MG63 (cell line): ENCODE data around the gene TC2N. TPM values are rescaled to one million over a fixed set of nuclear protein-coding genes. Genes with fewer than 3 reads are reported as not detected.
"Not testable (repeated sequence)": the region's sequence is repeated elsewhere in the genome, so short reads cannot be mapped to it uniquely, and the experiment has no call there.

ENCODE experiments used
- DNase-seq: peaks from one replicate; pipeline ENCODE4 v3.0.0-alpha.2; 2020
- H3K27me3 ChIP-seq: fragments of 250-450 bp; sonication (Bioruptor Pico); 2 replicates; pipeline ENCODE4 v1.5.1; 2020; ENCODE audit warnings: mild to moderate bottlenecking, moderate library complexity
- H3K36me3 ChIP-seq: fragments of 250-450 bp; sonication (Bioruptor Pico); 2 replicates; pipeline ENCODE4 v1.5.1; 2020; ENCODE audit warnings: mild to moderate bottlenecking, moderate library complexity
- H3K4me3 ChIP-seq: fragments of 250-450 bp; sonication (Bioruptor Pico); 2 replicates; pipeline ENCODE4 v1.5.1; 2020; ENCODE audit warnings: mild to moderate bottlenecking, moderate library complexity
- H3K9me3 ChIP-seq: fragments of 250-450 bp; sonication (Bioruptor Pico); 2 replicates; pipeline ENCODE4 v1.5.1; 2020; ENCODE audit warnings: mild to moderate bottlenecking, moderate library complexity
- total RNA-seq: library from RNA; depleted of rRNA; stranded (reverse); fragments of >200 nt; shearing (Covaris generic); gene quantifications from 2 replicates; pipeline ENCODE4 v1.2.3, GENCODE V29; 2014; ENCODE audit warnings: low replicate concordance

Gene TC2N
- total RNA-seq, 1 experiment from 2014 or later: 0.53 TPM

GRCh38 chr14:91754819-91755218, 112.5 kb downstream of the TC2N start:
- H3K4me3 ChIP-seq: no peak overlapping the region
- DNase-seq: no peak
- no peaks in the 10 kb centered on the region for H3K27me3 ChIP-seq
- no peaks in the 10 kb centered on the region for H3K36me3 ChIP-seq
- H3K9me3 ChIP-seq: no peaks in the 10 kb centered on the region

- no peaks in the 10 kb centered on the region for H3K36me3 ChIP-seq
- H3K4me3 ChIP-seq: no peak overlapping the region
- no peaks in the 10 kb centered on the region for H3K27me3 ChIP-seq
- no peaks in the 10 kb centered on the region for H3K9me3 ChIP-seq
- no peak for DNase-seq
Observed at GRCh38 chr14:91754185-91754584, 113.2 kb downstream of the TC2N start.

GRCh38 chr14:91753501-91754128, 113.7 kb downstream of the TC2N start:
- Histone ChIP-seq H3K36me3 (no peaks in the 10 kb centered on the region), H3K27me3 (no peaks in the 10 kb centered on the region), H3K9me3 (no peaks in the 10 kb centered on the region), H3K4me3 (no peak overlapping the region)
- DNase-seq: no peak

- H3K4me3 ChIP-seq: no peak overlapping the region
- no peaks in the 10 kb centered on the region for H3K9me3 ChIP-seq
- no peaks in the 10 kb centered on the region for H3K36me3 ChIP-seq
- no peak for DNase-seq
- no peaks in the 10 kb centered on the region for H3K27me3 ChIP-seq
Observed at GRCh38 chr14:91752961-91753360, 114.4 kb downstream of the TC2N start.

GRCh38 chr14:91751719-91752118, 115.6 kb downstream of the TC2N start:
- Histone ChIP-seq H3K4me3 (no peak overlapping the region), H3K36me3 (no peaks in the 10 kb centered on the region), H3K27me3 (no peaks in the 10 kb centered on the region), H3K9me3 (no peaks in the 10 kb centered on the region)
- no peak for DNase-seq

GRCh38 chr14:91750634-91751198, 116.6 kb downstream of the TC2N start:
- no peaks in the 10 kb centered on the region for H3K36me3 ChIP-seq
- H3K27me3 ChIP-seq: no peaks in the 10 kb centered on the region
- H3K9me3 ChIP-seq: no peaks in the 10 kb centered on the region
- H3K4me3 ChIP-seq: no peak overlapping the region
- no peak for DNase-seq

GRCh38 chr14:91749868-91750267, 117.5 kb downstream of the TC2N start:
- DNase-seq: no peak
- H3K36me3 ChIP-seq: no peaks in the 10 kb centered on the region
- no peaks in the 10 kb centered on the region for H3K27me3 ChIP-seq
- no peak overlapping the region for H3K4me3 ChIP-seq
- H3K9me3 ChIP-seq: no peaks in the 10 kb centered on the region

- Histone ChIP-seq H3K36me3 (no peaks in the 10 kb centered on the region), H3K9me3 (no peaks in the 10 kb centered on the region), H3K4me3 (no peak overlapping the region), H3K27me3 (no peaks in the 10 kb centered on the region)
- no peak for DNase-seq
Observed at GRCh38 chr14:91748049-91748448, 119.3 kb downstream of the TC2N start.

- DNase-seq: no peak
- Histone ChIP-seq H3K4me3 (no peak overlapping the region), H3K36me3 (no peaks in the 10 kb centered on the region), H3K9me3 (no peaks in the 10 kb centered on the region), H3K27me3 (no peaks in the 10 kb centered on the region)
Observed at GRCh38 chr14:91745344-91745743, 122.0 kb downstream of the TC2N start.

- no peaks in the 10 kb centered on the region for H3K36me3 ChIP-seq
- DNase-seq: no peak
- no peaks in the 10 kb centered on the region for H3K27me3 ChIP-seq
- H3K9me3 ChIP-seq: no peaks in the 10 kb centered on the region
- no peak overlapping the region for H3K4me3 ChIP-seq
Observed at GRCh38 chr14:91744068-91744480, 123.3 kb downstream of the TC2N start.

- Histone ChIP-seq H3K36me3 (no peaks in the 10 kb centered on the region), H3K9me3 (no peaks in the 10 kb centered on the region), H3K4me3 (no peak overlapping the region), H3K27me3 (no peaks in the 10 kb centered on the region)
- no peak for DNase-seq
Observed at GRCh38 chr14:91743305-91743653, 124.1 kb downstream of the TC2N start.

- DNase-seq: no peak
Observed at GRCh38 chr14:91742621-91743304, 124.6 kb downstream of the TC2N start.

GRCh38 chr14:91739867-91740266, 127.5 kb downstream of the TC2N start:
- H3K27me3 ChIP-seq, H3K9me3 ChIP-seq, H3K4me3 ChIP-seq, H3K36me3 ChIP-seq, DNase-seq: not testable (repeated sequence)

More at GRCh38 chr14:91742621-91743304, 124.6 kb downstream of the TC2N start:
- Histone ChIP-seq H3K4me3 (no peak overlapping the region), H3K9me3 (no peaks in the 10 kb centered on the region), H3K36me3 (no peaks in the 10 kb centered on the region), H3K27me3 (no peaks in the 10 kb centered on the region)

- DNase-seq: no peak
- H3K27me3 ChIP-seq: no peaks in the 10 kb centered on the region
- no peak overlapping the region for H3K4me3 ChIP-seq
- no peaks in the 10 kb centered on the region for H3K36me3 ChIP-seq
- no peaks in the 10 kb centered on the region for H3K9me3 ChIP-seq
Observed at GRCh38 chr14:91737619-91738018, 129.7 kb downstream of the TC2N start.

- H3K4me3 ChIP-seq: no peak overlapping the region
- DNase-seq: no peak
- no peaks in the 10 kb centered on the region for H3K27me3 ChIP-seq
- no peaks in the 10 kb centered on the region for H3K36me3 ChIP-seq
- no peaks in the 10 kb centered on the region for H3K9me3 ChIP-seq
Observed at GRCh38 chr14:91732859-91733477, 134.4 kb downstream of the TC2N start.

GRCh38 chr14:91732439-91732838, 134.9 kb downstream of the TC2N start:
- Histone ChIP-seq H3K27me3 (no peaks in the 10 kb centered on the region), H3K4me3 (no peak overlapping the region), H3K36me3 (no peaks in the 10 kb centered on the region), H3K9me3 (no peaks in the 10 kb centered on the region)
- DNase-seq: no peak

GRCh38 chr14:91731986-91732385, 135.3 kb downstream of the TC2N start, which contains the start of gene CATSPERB:
Gene CATSPERB, minus strand, starts transcription at chr14:91732086. Its CDS starts 2,607 bp downstream, at chr14:91729479.
- DNase-seq: no peak
- Histone ChIP-seq H3K4me3 (no peak within 1 kb of the TSS), H3K27me3 (no peaks in the 10 kb centered on the region), H3K36me3 (no peaks in the 10 kb centered on the region), H3K9me3 (no peaks in the 10 kb centered on the region)
